Stimulated activated CD4-positive, alpha-beta T cell treated with anti-CD3 and anti-CD28 coated beads, Interleukin-1b, Interleukin-23, amount 100 ng/mL, for 1 hour (primary cell): ENCODE results near the gene RPL11.
"Not testable (repeated sequence)": the region's sequence is repeated elsewhere in the genome, so short reads cannot be mapped to it uniquely, and the experiment has no call there.

ENCODE experiments used
- DNase-seq, 2 donors: peaks; one replicate each; pipeline ENCODE4 v3.0.0-alpha.2; 2020; ENCODE audit warnings: low read depth in 2 of 2

Gene RPL11

GRCh38 chr1:23732363-23733224, 41.0 kb downstream of the RPL11 start:
- DNase-seq, result no peak

- DNase-seq, result not testable (repeated sequence)
Measured at GRCh38 chr1:23733281-23733680, 41.7 kb downstream of the RPL11 start.

GRCh38 chr1:23736437-23737134, 45.0 kb downstream of the RPL11 start:
- DNase-seq, result no peak

GRCh38 chr1:23741609-23742008, 50.0 kb downstream of the RPL11 start:
- no peak for DNase-seq

- DNase-seq, result peak in 1 of 2 donors; percentile 17
Measured at GRCh38 chr1:23742670-23743286, 51.2 kb downstream of the RPL11 start.

GRCh38 chr1:23743287-23744152, 51.9 kb downstream of the RPL11 start, which contains the start of gene ELOA:
Gene ELOA, plus strand, starts transcription at chr1:23743471. Its CDS starts 33 bp downstream, at chr1:23743504.
- DNase-seq, result peak; percentile 36 to 53

- no peak for DNase-seq
Measured at GRCh38 chr1:23745515-23745914, 53.9 kb downstream of the RPL11 start.
